OCI-LY7 (cell line): ENCODE data around the gene HCAR3. TPM values are rescaled to one million over a fixed set of nuclear protein-coding genes. Genes with fewer than 3 reads are reported as not detected.
"Not testable (repeated sequence)": the region's sequence is repeated elsewhere in the genome, so short reads cannot be mapped to it uniquely, and the experiment has no call there.

Source experiments
- BruUV-seq: library from RNA; stranded (reverse); fragments of 400-500 nt; replicated peaks from 2 replicates; lab custom pipeline; 2021; lab: Mats Ljungman, UMichigan
- CTCF ChIA-PET: fragments of 300-600 bp; sonication (Branson Sonifier 250); formaldehyde crosslinking; loops from one replicate; lab custom pipeline; 2022; ENCODE audit warnings: antibody characterized with exemption; ENCODE audit not compliant: unreplicated experiment; lab: Charles Lee
- POLR2A ChIA-PET: fragments of 300-600 bp; sonication (Branson Sonifier 250); formaldehyde crosslinking; loops from one replicate; lab custom pipeline; 2022; ENCODE audit warnings: antibody characterized with exemption; lab: Charles Lee
- DNase-seq: peaks from one replicate; pipeline ENCODE4 v3.0.0-alpha.2; 2015; ENCODE audit warnings: low spot score
- H2AFZ ChIP-seq: fragments of 200-600 bp; sonication (generic), shearing (Covaris generic); 2 replicates; pipeline ENCODE4 v1.6.1; 2014; ENCODE audit warnings: mild to moderate bottlenecking, antibody characterized with exemption, low read length, moderate library complexity
- H3K27ac ChIP-seq: fragments of 200-600 bp; sonication (generic); 2 replicates; pipeline ENCODE4 v1.5.1; 2014; ENCODE audit warnings: mixed run types, low read depth, mild to moderate bottlenecking, moderate library complexity, low read length, inconsistent platforms; ENCODE audit not compliant: poor library complexity, severe bottlenecking
- H3K36me3 ChIP-seq: fragments of 200-600 bp; sonication (generic); 2 replicates; pipeline ENCODE4 v1.6.1; 2014; ENCODE audit warnings: mild to moderate bottlenecking, antibody characterized with exemption, low read length, moderate library complexity, mixed read lengths; ENCODE audit not compliant: insufficient read depth
- H3K4me1 ChIP-seq: fragments of 200-600 bp; sonication (generic); 2 replicates; pipeline ENCODE4 v1.5.1; 2014; ENCODE audit warnings: mild to moderate bottlenecking, low read length; ENCODE audit not compliant: insufficient read depth, poor library complexity, severe bottlenecking
- H3K4me2 ChIP-seq: fragments of 200-600 bp; sonication (generic); 2 replicates; pipeline ENCODE4 v1.6.1; 2014; ENCODE audit warnings: mild to moderate bottlenecking, low read length
- H3K4me3 ChIP-seq: fragments of 200-600 bp; sonication (generic); 2 replicates; pipeline ENCODE4 v1.5.1; 2014; ENCODE audit warnings: mild to moderate bottlenecking, low read depth, low read length; ENCODE audit not compliant: poor library complexity, severe bottlenecking
- H3K79me2 ChIP-seq: fragments of 200-600 bp; sonication (generic); 2 replicates; pipeline ENCODE4 v1.6.1; 2016; ENCODE audit warnings: low read depth, mild to moderate bottlenecking, low read length, moderate library complexity, mixed read lengths; ENCODE audit not compliant: insufficient read depth
- H3K9me2 ChIP-seq: fragments of 200-600 bp; sonication (generic); 2 replicates; pipeline ENCODE4 v1.6.1; 2016; ENCODE audit warnings: mild to moderate bottlenecking, low read length, mixed read lengths; ENCODE audit not compliant: insufficient read depth
- H3K9me3 ChIP-seq: fragments of 200-600 bp; sonication (generic); 2 replicates; pipeline ENCODE4 v1.6.1; 2014; ENCODE audit warnings: mild to moderate bottlenecking, mixed run types, low read length, mixed read lengths
- H4K20me1 ChIP-seq: fragments of 200-600 bp; sonication (generic); 2 replicates; pipeline ENCODE4 v1.6.1; 2014; ENCODE audit warnings: mild to moderate bottlenecking, antibody characterized with exemption, low read length, moderate library complexity, mixed read lengths; ENCODE audit not compliant: insufficient read depth
- CTCF ChIP-seq: fragments of 200-600 bp; sonication (generic); conservative IDR thresholded peaks from 2 replicates; pipeline ENCODE4 v1.5.1; 2014; ENCODE audit warnings: mild to moderate bottlenecking, antibody characterized with exemption, low read length, moderate library complexity, mixed read lengths
- EZH2phosphoT487 ChIP-seq: fragments of 200-600 bp; sonication (generic); IDR thresholded peaks from 2 replicates; pipeline ENCODE4 v1.6.1; 2018; ENCODE audit warnings: low read depth, borderline replicate concordance, mild to moderate bottlenecking, mixed run types, antibody characterized with exemption, low read length, moderate library complexity, mixed read lengths
- intact Hi-C: fragments of 100-400 bp; cut with micrococcal nuclease; formaldehyde crosslinking; loops from one replicate; pipeline ENCODE4 v1.10.0; 2022; ENCODE audit not compliant: unreplicated experiment
- total RNA-seq, 2 experiments: library from RNA; depleted of rRNA in 1 of 2; stranded (reverse); fragments of >200 nt in 1 of 2; shearing (Covaris generic) in 1 of 2; gene quantifications; 2 replicates each; pipeline ENCODE4 v1.2.3, GENCODE V29; 2014 to 2022

HCAR3 gene
- total RNA-seq, 2 experiments from 2014 or later = not detected

GRCh38 chr12:122676781-122677180 lies 39.8 kb downstream of the HCAR3 start:
- CTCF ChIA-PET, H3K4me2 ChIP-seq, H2AFZ ChIP-seq, H3K79me2 ChIP-seq, H3K4me1 ChIP-seq, BruUV-seq, H3K4me3 ChIP-seq, intact Hi-C loops, H3K9me2 ChIP-seq, H3K36me3 ChIP-seq, H4K20me1 ChIP-seq, H3K27ac ChIP-seq, H3K9me3 ChIP-seq, DNase-seq, POLR2A ChIA-PET: not testable (repeated sequence)

GRCh38 chr12:122676015-122676414 lies 40.6 kb downstream of the HCAR3 start:
- H3K4me3 ChIP-seq, H3K9me3 ChIP-seq, H3K9me2 ChIP-seq, H3K27ac ChIP-seq, H3K4me2 ChIP-seq, H3K4me1 ChIP-seq, H3K79me2 ChIP-seq, BruUV-seq, H2AFZ ChIP-seq, DNase-seq, H4K20me1 ChIP-seq, intact Hi-C loops, CTCF ChIA-PET, H3K36me3 ChIP-seq: not testable (repeated sequence)
- POLR2A ChIA-PET = interaction anchor here (0.6 kb wide), 1 partner anchor 528 kb away, joined by 3 read pairs; no protein-coding TSS in a partner anchor

- no TSS peak for BruUV-seq
- Histone ChIP-seq H3K9me2 (no peaks in the 10 kb centered on the region), H3K4me3 (no peak overlapping the region), H3K36me3 (no peaks in the 10 kb centered on the region), H3K4me2 (no peak overlapping the region), H4K20me1 (no peaks in the 10 kb centered on the region), H3K9me3 (no peaks in the 10 kb centered on the region), H3K27ac (no peak overlapping the region), H2AFZ (no peak overlapping the region), H3K4me1 (no peaks in the 10 kb centered on the region), H3K79me2 (no peaks in the 10 kb centered on the region)
- ChIA-PET POLR2A (interaction anchor here (1.0 kb wide), 1 partner anchor 22 kb away, joined by 4 read pairs; no protein-coding TSS in a partner anchor), CTCF (no interaction called here)
- no peak for DNase-seq
- intact Hi-C loops = no loop called here
- no peak for TF ChIP-seq EZH2phosphoT487
Observed at GRCh38 chr12:122672515-122672914, 44.1 kb downstream of the HCAR3 start.

- H3K4me1 ChIP-seq = no peaks in the 10 kb centered on the region
- H3K9me3 ChIP-seq = no peaks in the 10 kb centered on the region
- TF ChIP-seq EZH2phosphoT487 = no peak
- no peak for TF ChIP-seq CTCF
- H3K79me2 ChIP-seq = no peaks in the 10 kb centered on the region
- no TSS peak for BruUV-seq
- H3K27ac ChIP-seq = no peak overlapping the region
- no peaks in the 10 kb centered on the region for H4K20me1 ChIP-seq
- no peak overlapping the region for H2AFZ ChIP-seq
- H3K4me2 ChIP-seq = no peak overlapping the region
- CTCF ChIA-PET = no interaction called here
- H3K36me3 ChIP-seq = no peaks in the 10 kb centered on the region
- intact Hi-C loops = no loop called here
- no peaks in the 10 kb centered on the region for H3K9me2 ChIP-seq
- POLR2A ChIA-PET = interaction anchor here (0.6 kb wide), 1 partner anchor 63 kb away, joined by 4 read pairs; no protein-coding TSS in a partner anchor
- no peak for DNase-seq
- H3K4me3 ChIP-seq = no peak overlapping the region
Observed at GRCh38 chr12:122669397-122670070, 47.1 kb downstream of the HCAR3 start.
